ENCODE data around the gene SHKBP1. TPM values are rescaled to one million over a fixed set of nuclear protein-coding genes. Genes with fewer than 3 reads are reported as not detected.
"Not testable (repeated sequence)": the region's sequence is repeated elsewhere in the genome, so short reads cannot be mapped to it uniquely, and the experiment has no call there.

Gene SHKBP1
- total RNA-seq, 1 experiment from 2014 or later = 137 TPM

DNA sequence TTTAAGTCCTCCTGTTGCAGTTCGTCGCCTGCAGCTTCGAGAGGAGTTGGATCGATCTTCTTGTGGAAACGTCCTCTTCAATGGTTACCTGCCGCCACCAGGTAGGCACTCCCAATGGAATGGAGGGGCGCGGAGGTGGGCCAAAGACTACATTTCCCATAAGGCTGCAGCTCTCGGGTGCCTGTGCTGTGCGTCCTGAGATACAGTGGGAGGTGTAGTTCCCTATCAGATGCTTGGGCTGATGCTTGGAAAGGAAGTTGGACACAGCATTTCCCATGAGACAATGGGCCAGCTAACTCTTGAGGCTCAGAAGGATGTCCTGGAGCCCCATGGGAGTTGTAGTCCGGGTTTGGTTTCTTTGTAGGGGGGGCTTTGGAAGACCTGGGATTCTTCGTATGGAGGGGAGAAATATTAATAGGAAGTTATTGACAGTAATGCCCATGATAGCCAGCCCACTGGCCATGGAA, 1.8 kb downstream of the SHKBP1 start:
- in situ Hi-C loops (cut with HindIII; ENCODE audit: low pct_unique_long_range_greater_than_20kb, low sequenced_read_pairs) = no loop called here

DNA sequence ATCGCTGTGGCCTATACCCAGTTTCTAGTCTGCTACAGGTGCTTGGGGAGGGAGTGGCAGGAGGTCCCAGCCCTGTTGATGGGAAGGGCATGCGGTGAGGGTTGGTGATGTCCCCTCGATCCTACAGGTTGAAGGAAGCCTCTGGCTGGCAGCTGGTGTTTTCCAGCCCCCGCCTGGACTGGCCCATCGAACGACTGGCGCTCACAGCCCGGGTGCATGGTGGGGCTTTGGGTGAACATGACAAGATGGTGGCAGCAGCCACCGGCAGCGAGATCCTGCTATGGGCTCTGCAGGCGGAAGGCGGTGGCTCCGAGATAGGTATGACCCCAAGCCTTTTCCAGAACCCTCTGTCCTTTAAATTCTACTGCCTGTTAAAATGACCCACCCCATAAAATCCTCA, 3.9 kb downstream of the SHKBP1 start:
- in situ Hi-C loops (cut with HindIII; ENCODE audit: low pct_unique_long_range_greater_than_20kb, low sequenced_read_pairs) = no loop called here
- DNase-seq (ENCODE audit: low read depth) = no peak

More for the DNA sequence above, 1.8 kb downstream of the SHKBP1 start:
- DNase-seq (ENCODE audit: low read depth) = peak; percentile 54

DNA sequence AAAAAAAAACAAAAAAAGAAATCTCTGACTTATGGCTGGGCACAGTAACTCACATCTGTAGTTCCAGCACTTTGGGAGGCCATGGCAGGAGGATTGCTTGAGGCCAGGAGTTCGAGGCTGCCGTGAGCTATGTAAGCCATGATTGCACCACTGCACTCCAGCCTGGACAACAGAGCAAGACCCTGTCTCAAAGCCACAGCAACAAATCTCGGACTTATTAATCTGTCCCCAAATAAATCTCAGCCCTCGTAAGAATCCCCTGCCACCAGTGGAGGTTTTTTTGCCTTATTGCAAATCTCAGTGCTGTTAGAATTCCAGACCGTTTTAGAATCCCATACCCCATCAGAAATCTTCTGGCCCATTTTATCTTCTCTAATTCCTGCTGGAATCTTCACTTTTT, 4.9 kb downstream of the SHKBP1 start:
- no peak for DNase-seq (ENCODE audit: low read depth)
- in situ Hi-C loops (cut with HindIII; ENCODE audit: low pct_unique_long_range_greater_than_20kb, low sequenced_read_pairs) = no loop called here

DNA sequence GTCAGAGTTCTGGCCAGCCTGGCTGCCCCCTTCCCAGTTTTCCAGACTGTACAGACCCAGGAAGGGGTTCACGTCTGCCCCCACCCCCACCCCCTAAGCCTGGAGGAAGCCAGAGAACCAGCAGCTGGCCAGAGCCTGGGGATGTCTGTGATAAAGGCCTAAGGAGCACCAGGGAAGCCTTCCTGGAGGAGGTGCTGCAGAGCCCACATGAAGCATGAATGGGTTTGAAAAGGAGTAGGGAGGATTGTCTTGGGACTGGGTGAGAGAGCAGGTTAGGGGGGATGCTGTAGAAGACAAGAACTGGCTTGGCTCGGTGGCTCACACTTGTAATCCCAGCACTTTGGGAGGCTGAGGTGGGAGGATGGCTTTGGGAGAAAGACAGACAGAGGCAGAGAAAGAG, 5.8 kb downstream of the SHKBP1 start:
- in situ Hi-C loops (cut with HindIII; ENCODE audit: low pct_unique_long_range_greater_than_20kb, low sequenced_read_pairs) = no loop called here
- no peak for DNase-seq (ENCODE audit: low read depth)

DNA sequence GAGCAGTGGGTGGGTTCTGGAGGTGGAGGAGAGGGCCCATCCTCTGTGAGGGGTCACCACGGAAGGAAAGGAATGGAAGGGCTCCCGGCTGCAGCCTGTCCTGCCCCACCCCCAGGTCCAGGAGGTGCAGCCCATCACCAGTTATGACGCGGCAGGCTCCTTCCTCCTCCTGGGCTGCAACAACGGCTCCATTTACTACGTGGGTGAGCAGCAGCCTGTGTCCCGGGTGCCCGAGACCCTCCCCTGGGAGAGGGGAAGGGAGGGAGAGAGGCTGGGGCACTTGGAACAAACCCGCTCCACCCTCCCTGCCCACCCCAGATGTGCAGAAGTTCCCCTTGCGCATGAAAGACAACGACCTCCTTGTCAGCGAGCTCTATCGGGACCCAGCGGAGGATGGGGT, 6.6 kb downstream of the SHKBP1 start:
- in situ Hi-C loops (cut with HindIII; ENCODE audit: low pct_unique_long_range_greater_than_20kb, low sequenced_read_pairs) = no loop called here
- DNase-seq (ENCODE audit: low read depth) = no peak

DNA sequence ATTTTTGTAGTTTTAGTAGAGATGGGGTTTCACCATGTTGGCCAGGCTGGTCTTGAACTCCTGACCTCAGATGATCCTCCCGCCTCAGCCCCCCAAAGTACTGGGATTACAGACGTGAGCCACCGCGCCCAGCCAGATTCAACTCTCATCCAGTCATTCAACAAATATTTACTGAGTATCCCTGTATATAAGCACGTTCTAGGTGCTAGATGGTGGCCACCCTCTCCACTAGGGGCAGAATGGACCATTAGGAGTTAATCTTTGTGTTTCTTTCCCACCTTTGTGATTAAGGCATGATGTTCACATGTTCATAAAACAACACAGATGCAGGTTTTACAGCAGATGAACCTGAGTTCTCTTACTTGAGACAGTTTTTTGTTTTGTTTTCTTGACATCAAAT, 7.3 kb downstream of the SHKBP1 start:
- in situ Hi-C loops (cut with HindIII; ENCODE audit: low pct_unique_long_range_greater_than_20kb, low sequenced_read_pairs) = no loop called here
- peak; percentile 46 for DNase-seq (ENCODE audit: low read depth)

DNA sequence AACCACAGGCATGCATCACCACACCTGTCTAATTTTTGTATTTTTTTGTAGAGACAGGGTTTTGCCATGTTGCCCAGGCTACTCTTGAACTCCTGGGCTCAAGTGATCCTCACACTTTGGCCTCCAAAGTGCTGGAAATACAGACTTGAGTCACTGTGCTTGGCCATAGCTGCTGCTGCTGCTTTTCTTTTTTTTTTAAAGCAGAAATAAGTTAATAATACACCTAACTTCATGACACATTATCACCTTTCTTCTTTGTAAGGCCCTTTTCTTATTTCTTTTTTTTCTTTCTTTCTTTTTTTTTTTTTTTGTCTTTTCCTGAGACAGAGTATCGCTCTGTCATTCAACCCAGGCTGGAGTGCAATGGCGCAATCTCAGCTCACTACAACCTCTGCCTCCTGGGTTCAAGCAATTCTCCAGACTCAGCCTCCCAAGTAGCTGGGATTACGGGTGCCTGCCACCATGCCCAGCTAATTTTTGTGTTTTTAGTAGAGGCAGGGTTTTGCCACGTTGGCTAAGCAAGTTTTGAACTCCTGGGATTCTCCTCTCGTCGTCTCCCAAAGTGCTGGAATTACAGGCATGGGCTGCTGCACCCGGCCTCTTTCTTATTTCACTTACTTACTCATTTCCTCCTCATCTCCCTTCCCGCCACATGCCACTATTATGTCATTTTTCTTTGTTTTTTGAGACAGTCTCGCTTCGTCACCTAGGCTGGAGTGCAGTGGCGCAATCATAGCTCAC, 8.7 kb downstream of the SHKBP1 start:
- DNase-seq (ENCODE audit: low read depth) = peak; percentile 93
- in situ Hi-C loops (cut with HindIII; ENCODE audit: low pct_unique_long_range_greater_than_20kb, low sequenced_read_pairs) = no loop called here

DNA sequence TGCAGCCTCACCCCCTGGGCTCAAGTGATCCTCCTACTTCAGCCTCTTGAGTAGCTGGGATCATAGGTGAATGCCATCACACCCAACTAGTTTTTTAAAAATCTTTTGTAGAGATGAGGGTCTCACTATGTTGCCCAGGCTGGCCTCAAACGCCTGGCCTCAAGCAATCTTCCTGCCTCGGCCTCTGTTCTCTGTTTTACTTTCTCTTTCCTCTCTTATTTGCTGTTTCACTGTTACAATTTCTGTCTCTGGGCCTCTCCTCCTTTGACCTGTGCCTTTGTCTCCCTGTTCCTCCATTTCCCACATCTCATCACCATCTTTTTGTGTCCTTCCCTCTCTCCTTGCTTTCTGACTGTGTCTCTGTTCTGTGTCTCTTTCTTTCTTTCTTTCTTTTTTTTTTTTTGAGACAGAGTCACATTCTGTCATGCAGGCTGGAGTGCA, 9.3 kb downstream of the SHKBP1 start:
- in situ Hi-C loops (cut with HindIII; ENCODE audit: low pct_unique_long_range_greater_than_20kb, low sequenced_read_pairs) = no loop called here
- DNase-seq (ENCODE audit: low read depth) = no peak

DNA sequence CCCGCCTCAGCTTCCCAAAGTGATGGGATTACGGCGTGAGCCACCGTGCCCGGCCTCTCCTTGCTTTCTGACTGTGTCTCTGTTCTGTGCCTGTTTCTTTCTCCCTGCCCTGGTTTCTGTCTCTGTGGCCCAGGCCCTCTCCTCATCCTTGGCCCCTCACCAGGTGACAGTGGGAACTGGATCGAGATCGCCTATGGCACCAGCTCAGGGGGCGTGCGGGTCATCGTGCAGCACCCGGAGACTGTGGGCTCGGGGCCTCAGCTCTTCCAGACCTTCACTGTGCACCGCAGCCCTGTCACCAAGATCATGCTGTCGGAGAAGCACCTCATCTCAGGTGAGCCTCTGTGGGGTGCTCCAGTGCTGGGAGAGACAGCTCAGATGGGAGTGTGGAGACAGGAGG, 9.9 kb downstream of the SHKBP1 start:
- no peak for DNase-seq (ENCODE audit: low read depth)
- in situ Hi-C loops (cut with HindIII; ENCODE audit: low pct_unique_long_range_greater_than_20kb, low sequenced_read_pairs) = no loop called here

DNA sequence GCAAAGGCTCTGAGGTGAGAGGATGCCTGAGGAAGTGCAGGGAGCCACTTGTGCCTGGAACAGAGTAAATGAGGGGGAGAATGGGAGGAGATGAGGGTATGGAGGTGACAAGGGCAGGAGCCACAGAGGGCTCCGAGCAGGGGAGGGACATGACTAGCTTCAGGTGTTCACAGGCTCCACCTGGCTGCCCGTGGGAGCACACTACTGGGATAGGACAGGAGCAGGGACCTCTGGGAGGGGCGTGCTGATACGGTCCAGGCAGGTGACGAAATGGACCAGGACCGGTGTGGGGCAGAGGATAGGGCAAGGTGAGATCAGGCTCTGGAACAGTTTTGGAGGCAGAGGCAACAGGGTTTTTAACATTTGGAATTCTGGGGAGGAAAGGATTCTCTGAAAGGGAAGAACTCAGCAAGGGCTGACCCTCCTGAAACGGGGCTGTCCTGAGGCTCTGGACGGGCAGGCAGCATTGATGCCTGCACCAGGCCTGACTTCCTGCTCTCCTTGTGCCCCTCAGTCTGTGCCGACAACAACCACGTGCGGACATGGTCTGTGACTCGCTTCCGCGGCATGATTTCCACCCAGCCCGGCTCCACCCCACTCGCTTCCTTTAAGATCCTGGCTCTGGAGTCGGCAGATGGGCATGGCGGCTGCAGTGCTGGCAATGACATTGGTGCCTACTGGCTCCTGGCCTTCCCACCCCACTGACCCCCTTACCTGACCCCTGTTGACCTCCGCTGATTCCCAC, 11.6 kb downstream of the SHKBP1 start:
- in situ Hi-C loops (cut with HindIII; ENCODE audit: low pct_unique_long_range_greater_than_20kb, low sequenced_read_pairs) = no loop called here
- peak; percentile 61 for DNase-seq (ENCODE audit: low read depth)

DNA sequence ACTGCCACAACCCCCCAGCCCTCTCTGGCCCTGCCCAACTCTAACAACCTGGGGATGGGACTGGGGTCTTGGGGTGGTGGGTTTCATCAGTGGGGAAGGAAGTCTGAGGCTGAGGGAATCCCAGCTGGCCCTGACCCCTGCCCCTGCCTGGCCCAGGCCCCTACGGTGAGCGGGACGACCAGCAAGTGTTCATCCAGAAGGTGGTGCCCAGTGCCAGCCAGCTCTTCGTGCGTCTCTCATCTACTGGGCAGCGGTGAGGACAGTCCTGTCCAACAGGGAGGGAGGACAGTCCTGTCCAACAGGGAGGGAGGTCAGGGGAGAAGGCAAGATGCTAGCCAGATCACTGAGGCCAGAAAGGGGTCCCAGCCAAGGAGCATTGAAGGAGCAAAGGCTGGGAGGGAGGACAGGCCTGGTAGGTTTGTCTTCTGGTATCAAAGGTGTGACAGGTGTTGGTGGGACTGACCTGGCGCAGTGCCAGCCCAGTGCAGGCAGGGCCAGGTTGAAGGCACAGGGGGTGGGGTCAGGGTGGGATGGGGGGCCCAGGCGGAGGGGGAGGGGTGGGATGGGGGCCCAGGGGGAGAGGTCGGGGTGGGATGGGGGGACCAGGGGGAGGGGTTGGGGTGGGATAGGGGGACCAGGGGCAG, 12.4 kb downstream of the SHKBP1 start:
- DNase-seq (ENCODE audit: low read depth) = no peak
- in situ Hi-C loops (cut with HindIII; ENCODE audit: low pct_unique_long_range_greater_than_20kb, low sequenced_read_pairs) = no loop called here

DNA sequence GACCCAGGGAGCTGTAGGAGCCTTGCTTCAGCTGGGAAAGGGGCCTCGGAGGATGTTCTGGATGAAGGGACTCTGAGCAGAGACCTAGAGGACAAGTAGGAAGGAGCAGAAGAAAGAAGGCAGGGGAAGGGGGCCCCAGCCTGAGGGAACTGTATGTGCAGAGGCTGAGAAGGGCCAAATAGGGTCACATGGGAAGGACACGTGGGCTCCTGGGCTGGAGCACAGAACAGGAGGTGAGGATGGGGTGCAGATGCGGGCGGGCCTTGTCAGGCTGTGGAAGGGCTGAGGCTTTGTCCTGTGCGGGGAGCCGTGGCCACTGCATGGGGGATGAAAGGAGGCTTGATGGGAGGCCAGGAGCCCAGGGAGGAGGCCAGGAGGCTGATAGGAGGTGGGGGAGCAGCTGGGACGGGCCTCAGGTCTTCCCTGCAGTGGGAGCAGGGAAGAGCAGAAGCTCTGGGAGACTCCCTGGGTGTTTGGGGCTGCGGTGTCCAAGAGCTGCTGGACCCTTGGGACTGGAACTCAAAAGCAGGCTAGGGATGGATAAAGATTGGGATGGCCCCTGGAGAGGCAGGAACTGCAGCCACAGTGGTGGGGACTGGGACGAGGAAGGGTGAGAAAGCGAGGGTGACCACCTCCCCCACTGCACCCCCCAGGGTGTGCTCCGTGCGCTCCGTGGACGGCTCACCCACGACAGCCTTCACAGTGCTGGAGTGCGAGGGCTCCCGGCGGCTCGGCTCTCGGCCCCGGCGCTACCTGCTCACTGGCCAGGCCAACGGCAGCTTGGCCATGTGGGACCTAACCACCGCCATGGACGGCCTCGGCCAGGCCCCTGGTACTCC, 13.1 kb downstream of the SHKBP1 start:
- no peak for DNase-seq (ENCODE audit: low read depth)
- in situ Hi-C loops (cut with HindIII; ENCODE audit: low pct_unique_long_range_greater_than_20kb, low sequenced_read_pairs) = no loop called here

DNA sequence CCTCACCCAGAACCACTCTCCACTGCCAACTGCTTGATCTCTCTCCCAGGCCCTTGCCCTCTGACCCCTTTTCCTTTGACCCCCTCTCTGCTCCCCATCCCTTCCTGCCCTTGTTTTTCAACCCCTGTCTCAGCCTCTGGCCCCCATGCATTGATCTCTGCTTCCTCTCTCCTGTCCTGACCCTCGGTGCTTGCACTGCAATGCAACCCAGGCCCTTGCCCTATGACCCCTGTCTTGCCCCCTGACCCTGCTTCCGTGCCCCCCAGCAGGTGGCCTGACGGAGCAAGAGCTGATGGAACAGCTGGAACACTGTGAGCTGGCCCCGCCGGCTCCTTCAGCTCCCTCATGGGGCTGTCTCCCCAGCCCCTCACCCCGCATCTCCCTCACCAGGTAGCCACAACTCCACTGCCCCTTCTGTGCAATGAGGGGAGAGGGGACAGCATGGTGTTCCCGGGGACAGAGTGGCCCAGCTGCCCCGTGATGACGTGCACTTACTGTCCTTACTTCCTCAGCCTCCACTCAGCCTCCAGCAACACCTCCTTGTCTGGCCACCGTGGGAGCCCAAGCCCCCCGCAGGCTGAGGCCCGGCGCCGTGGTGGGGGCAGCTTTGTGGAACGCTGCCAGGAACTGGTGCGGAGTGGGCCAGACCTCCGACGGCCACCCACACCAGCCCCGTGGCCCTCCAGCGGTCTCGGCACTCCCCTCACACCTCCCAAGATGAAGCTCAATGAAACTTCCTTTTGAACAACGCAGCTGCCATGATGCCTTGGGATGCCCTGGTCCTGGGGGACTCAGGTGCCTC, 14.0 kb downstream of the SHKBP1 start:
- in situ Hi-C loops (cut with HindIII; ENCODE audit: low pct_unique_long_range_greater_than_20kb, low sequenced_read_pairs) = no loop called here
- no peak for DNase-seq (ENCODE audit: low read depth)

DNA sequence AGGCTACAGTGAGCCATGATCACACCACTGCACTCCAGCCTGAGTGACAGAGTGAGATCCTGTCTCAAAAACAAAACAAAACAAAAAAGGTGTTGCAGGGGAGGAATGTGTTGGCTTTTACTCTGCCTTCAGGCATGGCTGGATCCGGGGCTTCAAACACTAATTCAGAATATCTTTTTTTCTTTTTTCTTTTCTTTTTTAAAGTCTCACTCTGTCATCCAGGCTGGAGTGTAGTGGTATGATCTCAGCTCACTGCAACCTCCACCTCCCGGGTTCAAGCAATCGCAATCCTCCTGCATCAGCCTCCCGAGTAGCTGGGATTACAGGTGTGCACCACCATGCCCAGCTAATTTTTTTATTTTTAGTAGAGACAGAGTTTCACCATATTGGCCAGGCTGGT, 15.1 kb downstream of the SHKBP1 start:
- in situ Hi-C loops (cut with HindIII; ENCODE audit: low pct_unique_long_range_greater_than_20kb, low sequenced_read_pairs); DNase-seq (ENCODE audit: low read depth): not testable (repeated sequence)

DNA sequence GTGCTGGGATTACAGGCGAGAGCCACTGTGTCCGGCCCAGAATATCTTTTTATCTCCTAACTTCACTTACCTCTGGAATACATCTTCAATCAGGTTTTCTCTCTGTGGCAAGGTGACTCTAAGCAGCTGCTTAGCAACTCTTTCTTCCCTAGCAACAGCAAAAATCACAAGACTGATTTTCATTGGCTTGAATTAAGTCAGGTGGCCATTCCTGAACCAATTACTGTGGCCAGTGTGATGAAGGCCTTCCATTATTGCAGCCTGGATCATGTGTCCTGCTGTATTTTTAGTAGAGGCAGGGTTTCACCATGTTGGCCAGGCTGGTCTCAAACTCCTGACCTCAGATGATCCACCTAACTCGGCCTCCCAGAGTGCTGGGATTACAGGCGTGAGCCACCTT, 15.5 kb downstream of the SHKBP1 start:
- DNase-seq (ENCODE audit: low read depth) = peak; percentile 81
- in situ Hi-C loops (cut with HindIII; ENCODE audit: low pct_unique_long_range_greater_than_20kb, low sequenced_read_pairs) = no loop called here

DNA sequence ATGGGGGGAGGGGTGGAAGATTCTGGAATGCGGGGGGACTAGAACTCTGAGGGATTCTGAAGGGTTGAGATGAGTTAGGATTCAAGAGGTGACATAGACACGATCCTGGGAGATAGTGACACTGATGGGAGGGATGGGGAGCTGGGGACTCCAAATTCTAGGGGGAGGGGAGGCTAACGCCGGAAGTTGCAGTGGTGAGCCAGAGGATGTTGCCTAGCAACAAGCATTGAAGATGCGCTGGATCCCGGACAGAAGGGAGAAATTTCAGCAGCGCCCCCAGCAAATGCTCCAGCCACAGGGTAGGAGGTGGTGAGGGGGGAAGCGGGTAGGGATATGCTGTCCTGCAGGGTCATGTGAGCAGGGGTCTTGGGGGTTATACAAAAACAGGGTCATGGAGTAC, 17.6 kb downstream of the SHKBP1 start:
- DNase-seq (ENCODE audit: low read depth) = no peak
- in situ Hi-C loops (cut with HindIII; ENCODE audit: low pct_unique_long_range_greater_than_20kb, low sequenced_read_pairs) = no loop called here

DNA sequence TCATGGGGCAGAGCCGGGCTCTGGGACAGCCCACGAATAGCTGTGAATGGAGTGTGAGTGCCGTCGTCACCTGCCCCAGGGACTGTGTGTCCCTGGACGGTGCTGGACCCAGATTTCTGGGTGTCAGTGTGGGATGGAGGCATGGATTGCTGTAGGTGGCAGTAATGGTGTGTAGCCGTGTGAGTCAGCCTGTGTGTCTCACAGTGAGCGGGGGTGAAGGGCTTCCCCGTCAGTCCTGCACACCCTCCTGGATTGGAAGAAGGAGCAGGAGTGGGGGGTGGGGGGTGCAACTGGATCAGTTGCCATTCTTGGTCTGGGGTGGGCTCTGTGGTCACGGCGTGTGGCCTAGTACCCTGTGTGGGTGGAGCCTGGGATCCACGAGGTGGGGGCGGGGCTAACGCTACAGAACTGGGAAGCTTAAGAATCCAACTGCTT, 18.0 kb downstream of the SHKBP1 start:
- DNase-seq (ENCODE audit: low read depth) = peak; percentile 65
- in situ Hi-C loops (cut with HindIII; ENCODE audit: low pct_unique_long_range_greater_than_20kb, low sequenced_read_pairs) = no loop called here
